OCI-LY1 (cell line): ENCODE results near the gene TCP1.
"Not testable (repeated sequence)": the region's sequence is repeated elsewhere in the genome, so short reads cannot be mapped to it uniquely, and the experiment has no call there.

Source experiments
- H2AFZ ChIP-seq: fragments of 200-600 bp; sonication (generic), shearing (Covaris generic); 2 replicates; pipeline ENCODE4 v1.6.0; 2014; ENCODE audit warnings: antibody characterized with exemption, mild to moderate bottlenecking, low read length
- H3F3A ChIP-seq: fragments of 200-600 bp; sonication (generic), shearing (Covaris generic); 2 replicates; pipeline ENCODE4 v1.6.0; 2014; ENCODE audit warnings: mild to moderate bottlenecking, antibody characterized with exemption, low read length, moderate library complexity; ENCODE audit not compliant: insufficient read depth
- H3K27ac ChIP-seq: fragments of 200-600 bp; sonication (generic); 2 replicates; pipeline ENCODE4 v1.5.1; 2014; ENCODE audit warnings: low read length, mixed run types, mild to moderate bottlenecking, low read depth; ENCODE audit not compliant: poor library complexity, severe bottlenecking
- H3K27me3 ChIP-seq: fragments of 200-600 bp; sonication (generic); 2 replicates; pipeline ENCODE4 v1.6.0; 2014; ENCODE audit warnings: antibody characterized with exemption, mild to moderate bottlenecking, low read length, moderate library complexity; ENCODE audit not compliant: insufficient read depth
- H3K36me3 ChIP-seq: fragments of 200-600 bp; sonication (generic); 2 replicates; pipeline ENCODE4 v1.6.1; 2014; ENCODE audit warnings: mild to moderate bottlenecking, antibody characterized with exemption, low read length, moderate library complexity, mixed read lengths; ENCODE audit not compliant: insufficient read depth
- H3K4me1 ChIP-seq: fragments of 200-600 bp; sonication (generic); 2 replicates; pipeline ENCODE4 v1.5.1; 2014; ENCODE audit warnings: mild to moderate bottlenecking, low read length, moderate library complexity; ENCODE audit not compliant: insufficient read depth, severe bottlenecking
- H3K4me2 ChIP-seq: fragments of 200-600 bp; sonication (generic), shearing (Covaris generic); 2 replicates; pipeline ENCODE4 v1.6.1; 2014; ENCODE audit warnings: low read length
- H3K4me3 ChIP-seq: fragments of 200-600 bp; sonication (generic); 2 replicates; pipeline ENCODE4 v1.5.1; 2014; ENCODE audit warnings: low read length, low read depth, mild to moderate bottlenecking, mixed read lengths; ENCODE audit not compliant: poor library complexity, severe bottlenecking
- H3K79me2 ChIP-seq: fragments of 200-600 bp; shearing (Covaris generic); 2 replicates; pipeline ENCODE4 v1.6.1; 2016; ENCODE audit warnings: mixed run types, low read length, mixed read lengths; ENCODE audit not compliant: insufficient read depth
- H3K9ac ChIP-seq: fragments of 200-600 bp; sonication (generic), shearing (Covaris generic); 2 replicates; pipeline ENCODE4 v1.6.1; 2014; ENCODE audit warnings: mild to moderate bottlenecking, low read length, mixed read lengths
- H3K9me2 ChIP-seq: fragments of 200-600 bp; sonication (generic), shearing (Covaris generic); 2 replicates; pipeline ENCODE4 v1.6.1; 2014; ENCODE audit warnings: low read depth, mild to moderate bottlenecking, low read length, mixed read lengths
- H3K9me3 ChIP-seq: fragments of 200-600 bp; shearing (Covaris generic); 2 replicates; pipeline ENCODE4 v1.6.1; 2014; ENCODE audit warnings: low read length, mixed read lengths
- H4K20me1 ChIP-seq: fragments of 200-600 bp; sonication (generic), shearing (Covaris generic); 2 replicates; pipeline ENCODE4 v1.6.0; 2016; ENCODE audit warnings: mild to moderate bottlenecking, low read length; ENCODE audit not compliant: insufficient read depth
- CTCF ChIP-seq: fragments of 200-600 bp; sonication (generic), shearing (Covaris generic); IDR thresholded peaks from 2 replicates; pipeline ENCODE4 v1.5.1; 2017; ENCODE audit warnings: mild to moderate bottlenecking, antibody characterized with exemption, low read length, moderate library complexity, mixed read lengths
- EZH2 ChIP-seq: fragments of 200-600 bp; sonication (generic), shearing (Covaris generic); IDR thresholded peaks from 2 replicates; pipeline ENCODE4 v1.8.0; 2017; ENCODE audit warnings: borderline replicate concordance, mixed run types, mild to moderate bottlenecking, antibody characterized with exemption, low read length, moderate library complexity, mixed read lengths

Gene TCP1

GRCh38 chr6:159801935-159802334 lies 12.5 kb upstream of the TCP1 start:
- H3K4me1 ChIP-seq: no peaks in the 10 kb centered on the region
- no peaks in the 10 kb centered on the region for H3K79me2 ChIP-seq
- no peaks in the 10 kb centered on the region for H3K9me2 ChIP-seq
- TF ChIP-seq CTCF (no peak), EZH2 (no peak)
- no peak overlapping the region for H3K4me2 ChIP-seq
- no peaks in the 10 kb centered on the region for H3F3A ChIP-seq
- H3K36me3 ChIP-seq: peaks cover 29% of the 10 kb centered on the region
- no peak overlapping the region for H3K4me3 ChIP-seq
- H2AFZ ChIP-seq: no peak overlapping the region
- H3K27ac ChIP-seq: no peak overlapping the region
- no peak overlapping the region for H3K9ac ChIP-seq
- H4K20me1 ChIP-seq: no peaks in the 10 kb centered on the region
- no peaks in the 10 kb centered on the region for H3K9me3 ChIP-seq
- H3K27me3 ChIP-seq: no peaks in the 10 kb centered on the region

- Histone ChIP-seq H3K27me3 (no peaks in the 10 kb centered on the region), H2AFZ (no peak within 1 kb of the TSS), H3K4me2 (no peak within 1 kb of the TSS), H4K20me1 (no peaks in the 10 kb centered on the region), H3K4me3 (no peak within 1 kb of the TSS), H3K9me2 (no peaks in the 10 kb centered on the region), H3K4me1 (no peaks in the 10 kb centered on the region), H3K9me3 (no peaks in the 10 kb centered on the region), H3K36me3 (peaks cover 35% of the 10 kb centered on the region), H3K79me2 (no peaks in the 10 kb centered on the region), H3K27ac (no peak within 1 kb of the TSS), H3K9ac (no peak within 1 kb of the TSS), H3F3A (no peaks in the 10 kb centered on the region)
- no peak for TF ChIP-seq CTCF
- TF ChIP-seq EZH2: no peak
These were observed 10.9 kb upstream of the TCP1 start, which contains the start of gene PNLDC1 for GRCh38 chr6:159800141-159800865. TSS of gene PNLDC1 (plus strand) at chr6:159800276. CDS start at chr6:159800308, 32 bp downstream.

- Histone ChIP-seq H3K36me3 (peaks cover 53% of the 10 kb centered on the region), H4K20me1 (no peaks in the 10 kb centered on the region), H3F3A (no peaks in the 10 kb centered on the region), H3K27ac (no peak overlapping the region), H3K27me3 (no peaks in the 10 kb centered on the region), H3K4me2 (no peak overlapping the region), H2AFZ (no peak overlapping the region), H3K9ac (no peak overlapping the region), H3K9me3 (no peaks in the 10 kb centered on the region), H3K4me3 (no peak overlapping the region), H3K4me1 (peaks cover 1% of the 10 kb centered on the region), H3K79me2 (0 out of 2 replicates have a peak, but pooled peaks cover under 1% of the 10 kb centered on the region), H3K9me2 (no peaks in the 10 kb centered on the region)
- TF ChIP-seq CTCF (no peak), EZH2 (no peak)
These were observed 8.2 kb upstream of the TCP1 start for GRCh38 chr6:159797554-159797953.

GRCh38 chr6:159794976-159795375 lies 5.6 kb upstream of the TCP1 start:
- H3K9me2 ChIP-seq, H3K4me3 ChIP-seq, H4K20me1 ChIP-seq, H2AFZ ChIP-seq, H3K4me2 ChIP-seq, H3F3A ChIP-seq, H3K27ac ChIP-seq, H3K9ac ChIP-seq, H3K9me3 ChIP-seq, H3K27me3 ChIP-seq: not testable (repeated sequence)
- Histone ChIP-seq H3K36me3 (peaks cover 62% of the 10 kb centered on the region), H3K4me1 (peaks cover 17% of the 10 kb centered on the region), H3K79me2 (peaks cover 22% of the 10 kb centered on the region)
